DMS79 treated with DMSO at 0.1 percent for 48 hours (cell line): Measurements from ENCODE around the gene EXOSC6.
A peak's percentile ranks its signal among the peaks of the same experiment; 100 is the strongest.
"Not testable (repeated sequence)": the region's sequence is repeated elsewhere in the genome, so short reads cannot be mapped to it uniquely, and the experiment has no call there.

Experiments used
- DNase-seq: peaks from one replicate; lab custom pipeline; 2025; lab: John Stamatoyannopoulos, UW

EXOSC6 gene

GRCh38 chr16:70251629-70252354 is at the start of gene EXOSC6:
TSS of gene EXOSC6 (minus strand) at chr16:70251940. CDS start at chr16:70251900, 40 bp downstream.
- peak; percentile 67 for DNase-seq

- no peak for DNase-seq
Measured at GRCh38 chr16:70301121-70301520, 49.4 kb upstream of the EXOSC6 start.

- peak; percentile 34 for DNase-seq
Measured at GRCh38 chr16:70298988-70299938, 47.5 kb upstream of the EXOSC6 start, which contains the start of gene DDX19B. TSS of gene DDX19B (plus strand) at chr16:70299186. CDS start at chr16:70299298, 112 bp downstream.

GRCh38 chr16:70295634-70296033 is 43.9 kb upstream of the EXOSC6 start:
- DNase-seq: no peak

- DNase-seq: no peak
Measured at GRCh38 chr16:70294385-70295025, 42.8 kb upstream of the EXOSC6 start.

- DNase-seq: not testable (repeated sequence)
Measured at GRCh38 chr16:70292148-70292547, 40.4 kb upstream of the EXOSC6 start.

- DNase-seq: no peak
Measured at GRCh38 chr16:70290949-70291519, 39.3 kb upstream of the EXOSC6 start.

GRCh38 chr16:70289229-70290094 is 37.7 kb upstream of the EXOSC6 start, which contains the start of gene AARS1:
TSS of gene AARS1 (minus strand) at chr16:70289506. CDS start at chr16:70282763, 6,743 bp downstream.
- peak; percentile 89 for DNase-seq

- DNase-seq: peak; percentile 12
Measured at GRCh38 chr16:70287304-70287971, 35.7 kb upstream of the EXOSC6 start.

GRCh38 chr16:70276392-70276791 is 24.7 kb upstream of the EXOSC6 start:
- no peak for DNase-seq

GRCh38 chr16:70271696-70272095 is 20.0 kb upstream of the EXOSC6 start:
- no peak for DNase-seq

GRCh38 chr16:70270176-70270575 is 18.4 kb upstream of the EXOSC6 start:
- no peak for DNase-seq

- DNase-seq: no peak
Measured at GRCh38 chr16:70269471-70269870, 17.7 kb upstream of the EXOSC6 start.

GRCh38 chr16:70267922-70268321 is 16.2 kb upstream of the EXOSC6 start:
- not testable (repeated sequence) for DNase-seq

- DNase-seq: no peak
Measured at GRCh38 chr16:70267516-70267915, 15.8 kb upstream of the EXOSC6 start.

GRCh38 chr16:70259903-70260302 is 8.2 kb upstream of the EXOSC6 start:
- not testable (repeated sequence) for DNase-seq

GRCh38 chr16:70258946-70259345 is 7.2 kb upstream of the EXOSC6 start:
- DNase-seq: no peak

- DNase-seq: no peak
Measured at GRCh38 chr16:70258065-70258464, 6.3 kb upstream of the EXOSC6 start.

- no peak for DNase-seq
Measured at GRCh38 chr16:70257391-70257790, 5.7 kb upstream of the EXOSC6 start.

- no peak for DNase-seq
Measured at GRCh38 chr16:70255574-70255973, 3.8 kb upstream of the EXOSC6 start.
